ENCODE measurements around the gene TARS3.

DNA sequence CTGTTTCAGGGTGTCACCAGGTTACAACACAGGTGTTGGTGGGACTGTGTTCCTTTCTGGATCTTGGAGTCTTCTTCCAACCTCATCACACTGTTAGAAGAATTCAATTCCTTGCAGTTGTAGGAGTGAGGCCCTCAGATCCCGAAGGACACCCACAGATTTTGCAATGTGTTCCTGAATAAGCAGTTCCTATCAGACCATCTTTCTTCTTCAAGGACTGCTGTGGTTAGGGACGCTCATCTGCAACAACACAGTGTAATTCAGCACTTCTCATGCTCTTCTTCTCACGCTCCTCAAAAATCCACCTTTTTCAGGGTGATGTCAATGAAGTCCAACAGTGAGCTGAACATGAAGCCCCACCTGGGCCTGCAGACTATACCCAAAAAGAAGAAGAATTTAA lies 90.9 kb downstream of the TARS3 start:
- TF ChIP-seq, protein P1, sequence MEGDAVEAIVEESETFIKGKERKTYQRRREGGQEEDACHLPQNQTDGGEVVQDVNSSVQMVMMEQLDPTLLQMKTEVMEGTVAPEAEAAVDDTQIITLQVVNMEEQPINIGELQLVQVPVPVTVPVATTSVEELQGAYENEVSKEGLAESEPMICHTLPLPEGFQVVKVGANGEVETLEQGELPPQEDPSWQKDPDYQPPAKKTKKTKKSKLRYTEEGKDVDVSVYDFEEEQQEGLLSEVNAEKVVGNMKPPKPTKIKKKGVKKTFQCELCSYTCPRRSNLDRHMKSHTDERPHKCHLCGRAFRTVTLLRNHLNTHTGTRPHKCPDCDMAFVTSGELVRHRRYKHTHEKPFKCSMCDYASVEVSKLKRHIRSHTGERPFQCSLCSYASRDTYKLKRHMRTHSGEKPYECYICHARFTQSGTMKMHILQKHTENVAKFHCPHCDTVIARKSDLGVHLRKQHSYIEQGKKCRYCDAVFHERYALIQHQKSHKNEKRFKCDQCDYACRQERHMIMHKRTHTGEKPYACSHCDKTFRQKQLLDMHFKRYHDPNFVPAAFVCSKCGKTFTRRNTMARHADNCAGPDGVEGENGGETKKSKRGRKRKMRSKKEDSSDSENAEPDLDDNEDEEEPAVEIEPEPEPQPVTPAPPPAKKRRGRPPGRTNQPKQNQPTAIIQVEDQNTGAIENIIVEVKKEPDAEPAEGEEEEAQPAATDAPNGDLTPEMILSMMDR (conservative IDR thresholded peaks at IDR 0.05): no peak
- no peak for TF ChIP-seq ZFX (IDR thresholded peaks at IDR 0.05)

Data from C4-2B (cell line).